Measurements from ENCODE around the gene WFDC1.
"Not testable (repeated sequence)": the region's sequence is repeated elsewhere in the genome, so short reads cannot be mapped to it uniquely, and the experiment has no call there.

Gene WFDC1

GRCh38 chr16:84330685-84331050, 36.0 kb downstream of the WFDC1 start:
- no peak for DNase-seq

GRCh38 chr16:84331998-84332780, 37.5 kb downstream of the WFDC1 start:
- no peak for DNase-seq

GRCh38 chr16:84332975-84333684, 38.5 kb downstream of the WFDC1 start:
- DNase-seq, result no peak

GRCh38 chr16:84334058-84334457, 39.4 kb downstream of the WFDC1 start:
- no peak for DNase-seq

GRCh38 chr16:84334482-84334881, 39.8 kb downstream of the WFDC1 start:
- no peak for DNase-seq

- DNase-seq, result not testable (repeated sequence)
Measured at GRCh38 chr16:84337236-84337635, 42.6 kb downstream of the WFDC1 start.

- DNase-seq, result no peak
Measured at GRCh38 chr16:84339311-84339710, 44.6 kb downstream of the WFDC1 start.

- no peak for DNase-seq
Measured at GRCh38 chr16:84339766-84340165, 45.1 kb downstream of the WFDC1 start.

GRCh38 chr16:84340325-84341040, 45.8 kb downstream of the WFDC1 start:
- no peak for DNase-seq

- no peak for DNase-seq
Measured at GRCh38 chr16:84341528-84342295, 47.0 kb downstream of the WFDC1 start.

- not testable (repeated sequence) for DNase-seq
Measured at GRCh38 chr16:84343800-84344199, 49.1 kb downstream of the WFDC1 start.

GRCh38 chr16:84344781-84345180, 50.1 kb downstream of the WFDC1 start:
- no peak for DNase-seq

- DNase-seq, result no peak
Measured at GRCh38 chr16:84347161-84347560, 52.5 kb downstream of the WFDC1 start.

GRCh38 chr16:84348386-84348888, 53.8 kb downstream of the WFDC1 start:
- DNase-seq, result no peak

- no peak for DNase-seq
Measured at GRCh38 chr16:84349862-84350684, 55.4 kb downstream of the WFDC1 start.

GRCh38 chr16:84350685-84351400, 56.2 kb downstream of the WFDC1 start:
- DNase-seq, result no peak

GRCh38 chr16:84351630-84352029, 57.0 kb downstream of the WFDC1 start:
- DNase-seq, result no peak

GRCh38 chr16:84354306-84354705, 59.6 kb downstream of the WFDC1 start:
- no peak for DNase-seq

GRCh38 chr16:84355149-84355548, 60.5 kb downstream of the WFDC1 start:
- DNase-seq, result no peak

- no peak for DNase-seq
Measured at GRCh38 chr16:84356176-84356575, 61.5 kb downstream of the WFDC1 start.

GRCh38 chr16:84356591-84357116, 62.0 kb downstream of the WFDC1 start:
- DNase-seq, result no peak
